Activated CD4-positive, alpha-beta T cell treated with anti-CD3 and anti-CD28 coated beads, Interleukin-2, amount 10 ng/mL, durations not matched to agents 7 days and 5 days (primary cell): Measurements from ENCODE around the gene MTMR4. TPM values are rescaled to one million over a fixed set of nuclear protein-coding genes. Genes with fewer than 3 reads are reported as not detected.
A peak's percentile ranks its signal among the peaks of the same experiment; 100 is the strongest.
"Not testable (repeated sequence)": the region's sequence is repeated elsewhere in the genome, so short reads cannot be mapped to it uniquely, and the experiment has no call there.

Experiments used
- CTCF ChIA-PET: fragments of 350-600 bp; sonication (Branson Sonifier 250); formaldehyde crosslinking; loops from one replicate; lab custom pipeline; 2021; ENCODE audit warnings: antibody characterized with exemption; lab: Charles Lee
- POLR2A ChIA-PET: fragments of 350-600 bp; sonication (Branson Sonifier 250); formaldehyde crosslinking; loops from one replicate; lab custom pipeline; 2021; ENCODE audit warnings: antibody characterized with exemption; lab: Charles Lee
- DNase-seq: peaks from one replicate; pipeline ENCODE4 v3.0.0-alpha.2; 2020
- H3K27ac Mint-ChIP-seq: one replicate; pipeline ENCODE4 v1.8.0; 2021; ENCODE audit warnings: mild to moderate bottlenecking, moderate library complexity, mixed read lengths
- H3K27me3 Mint-ChIP-seq: one replicate; pipeline ENCODE4 v1.8.0; 2021; ENCODE audit warnings: mixed read lengths
- H3K36me3 Mint-ChIP-seq: one replicate; pipeline ENCODE4 v1.8.0; 2021; ENCODE audit warnings: low read depth, mixed read lengths
- H3K4me1 Mint-ChIP-seq: one replicate; pipeline ENCODE4 v1.8.0; 2021; ENCODE audit warnings: mixed read lengths
- H3K4me3 Mint-ChIP-seq: one replicate; pipeline ENCODE4 v1.8.0; 2021; ENCODE audit warnings: mild to moderate bottlenecking, moderate library complexity, mixed read lengths
- H3K9me3 Mint-ChIP-seq: one replicate; pipeline ENCODE4 v1.8.0; 2021; ENCODE audit warnings: mixed read lengths
- total RNA-seq, 2 experiments: library from RNA; stranded (reverse); gene quantifications; one replicate each; pipeline ENCODE4 v1.2.3, GENCODE V29; 2021

The MTMR4 gene
- total RNA-seq, result 10 to 100 TPM; 48.9 to 55.9 TPM

GRCh38 chr17:58513965-58514769 lies at the start of gene MTMR4:
Gene MTMR4, minus strand, starts transcription at chr17:58514638. Its CDS starts 231 bp downstream, at chr17:58514407.
- Mint-ChIP-seq H3K9me3 (no peaks in the 10 kb centered on the region), H3K36me3 (peaks cover 35% of the 10 kb centered on the region), H3K27ac (peak within 1 kb of the TSS; percentile 81), H3K4me1 (peaks cover 68% of the 10 kb centered on the region), H3K27me3 (no peaks in the 10 kb centered on the region), H3K4me3 (peak within 1 kb of the TSS; percentile 84)
- CTCF ChIA-PET, result interaction anchor here (0.5 to 1.9 kb wide), 6 partner anchors 10 to 939 kb away, joined by 3 to 6 read pairs (median 3); partner anchors contain the start of gene HSF5
- peak; percentile 76 for DNase-seq
- POLR2A ChIA-PET, result interaction anchor here (1.0 kb wide), 1 partner anchor 15 kb away, joined by 3 read pairs; no protein-coding TSS in a partner anchor

DNA sequence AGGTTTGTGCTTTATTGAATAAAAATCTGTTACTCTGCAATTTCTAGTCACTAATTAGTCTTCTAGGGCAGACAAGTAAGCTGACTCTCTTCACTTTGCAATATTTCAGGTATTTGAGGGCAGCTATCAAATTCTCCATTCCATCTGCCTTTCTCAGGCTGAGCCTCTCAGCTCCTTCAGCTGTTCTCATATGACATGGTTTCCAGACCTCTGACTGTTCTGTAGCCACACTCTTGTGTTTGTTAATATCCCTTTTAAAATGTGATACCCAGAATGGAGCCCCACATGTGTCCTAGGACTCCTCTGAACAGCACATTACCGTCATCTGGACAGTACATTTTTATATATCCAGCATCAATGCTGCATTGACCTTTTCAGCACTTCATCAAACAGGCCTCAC lies 46.1 kb upstream of the MTMR4 start:
- no peak for DNase-seq
- Mint-ChIP-seq H3K4me1 (peaks cover 15% of the 10 kb centered on the region), H3K27me3 (peaks cover 4% of the 10 kb centered on the region), H3K27ac (no peak overlapping the region), H3K4me3 (no peak overlapping the region), H3K36me3 (no peaks in the 10 kb centered on the region), H3K9me3 (no peaks in the 10 kb centered on the region)
- ChIA-PET POLR2A (interaction anchor here (0.6 kb wide), 1 partner anchor 15 kb away, joined by 4 read pairs; no protein-coding TSS in a partner anchor), CTCF (no interaction called here)

- Mint-ChIP-seq H3K4me3 (no peak overlapping the region), H3K27me3 (peaks cover 2% of the 10 kb centered on the region), H3K36me3 (no peaks in the 10 kb centered on the region), H3K9me3 (no peaks in the 10 kb centered on the region), H3K27ac (no peak overlapping the region), H3K4me1 (peaks cover 13% of the 10 kb centered on the region)
- POLR2A ChIA-PET, result no interaction called here
- CTCF ChIA-PET, result interaction anchor here (1.6 kb wide), 1 partner anchor 10 kb away, joined by 5 read pairs; no protein-coding TSS in a partner anchor
- DNase-seq, result no peak
Measured at GRCh38 chr17:58557981-58558380, 43.5 kb upstream of the MTMR4 start.

DNA sequence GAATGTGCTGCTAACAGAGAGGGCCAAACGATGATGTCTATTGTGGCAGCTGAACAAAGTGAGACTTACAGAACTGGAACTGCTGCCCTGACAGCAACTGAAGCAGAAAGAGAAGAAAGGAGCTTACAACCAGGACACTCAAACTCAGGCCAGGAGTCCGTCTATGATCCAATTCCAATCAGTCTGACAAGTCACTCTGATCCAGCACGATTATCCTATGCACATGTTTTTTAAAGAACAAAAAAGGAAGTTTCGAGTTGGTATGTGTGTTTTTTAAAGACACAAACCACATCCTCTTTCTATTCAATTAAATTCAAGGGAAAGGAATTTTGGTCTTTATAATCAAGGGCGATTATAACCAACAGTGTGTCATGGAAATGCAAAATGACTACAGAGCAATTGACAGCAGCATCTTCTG lies 42.4 kb upstream of the MTMR4 start:
- H3K36me3 Mint-ChIP-seq, result no peaks in the 10 kb centered on the region
- ChIA-PET POLR2A (no interaction called here), CTCF (no interaction called here)
- H3K27me3 Mint-ChIP-seq, result peaks cover 5% of the 10 kb centered on the region
- peak overlapping the region; percentile 58 for H3K27ac Mint-ChIP-seq
- no peak for DNase-seq
- no peaks in the 10 kb centered on the region for H3K9me3 Mint-ChIP-seq
- H3K4me1 Mint-ChIP-seq, result peaks cover 13% of the 10 kb centered on the region
- no peak overlapping the region for H3K4me3 Mint-ChIP-seq

GRCh38 chr17:58555109-58555508 lies 40.7 kb upstream of the MTMR4 start:
- H3K9me3 Mint-ChIP-seq, H3K27me3 Mint-ChIP-seq, POLR2A ChIA-PET, H3K36me3 Mint-ChIP-seq, H3K4me3 Mint-ChIP-seq, H3K27ac Mint-ChIP-seq, DNase-seq: not testable (repeated sequence)
- CTCF ChIA-PET, result interaction anchor here (1.2 kb wide), 1 partner anchor 22 kb away, joined by 3 read pairs; no protein-coding TSS in a partner anchor
- H3K4me1 Mint-ChIP-seq, result peaks cover 13% of the 10 kb centered on the region

- DNase-seq, result no peak
- no peaks in the 10 kb centered on the region for H3K4me1 Mint-ChIP-seq
- no peak overlapping the region for H3K27ac Mint-ChIP-seq
- CTCF ChIA-PET, result interaction anchor here (1.6 to 3.3 kb wide), 2 partner anchors 8 to 10 kb away, joined by 4 to 16 read pairs; no protein-coding TSS in a partner anchor
- H3K36me3 Mint-ChIP-seq, result no peaks in the 10 kb centered on the region
- H3K27me3 Mint-ChIP-seq, result peaks cover 9% of the 10 kb centered on the region
- POLR2A ChIA-PET, result interaction anchor here (1.2 kb wide), 1 partner anchor 91 kb away, joined by 3 read pairs; no protein-coding TSS in a partner anchor
- H3K9me3 Mint-ChIP-seq, result no peaks in the 10 kb centered on the region
- H3K4me3 Mint-ChIP-seq, result no peak overlapping the region
Measured at GRCh38 chr17:58541249-58541648, 26.8 kb upstream of the MTMR4 start.

GRCh38 chr17:58539698-58540097 lies 25.3 kb upstream of the MTMR4 start:
- ChIA-PET POLR2A (no interaction called here), CTCF (interaction anchor here (0.6 to 3.3 kb wide), 3 partner anchors 12 to 1661 kb away, joined by 4 to 16 read pairs (median 4); no protein-coding TSS in a partner anchor)
- no peaks in the 10 kb centered on the region for H3K36me3 Mint-ChIP-seq
- no peaks in the 10 kb centered on the region for H3K4me1 Mint-ChIP-seq
- no peaks in the 10 kb centered on the region for H3K9me3 Mint-ChIP-seq
- H3K27ac Mint-ChIP-seq, result no peak overlapping the region
- no peak overlapping the region for H3K4me3 Mint-ChIP-seq
- no peak for DNase-seq
- peaks cover 20% of the 10 kb centered on the region for H3K27me3 Mint-ChIP-seq

GRCh38 chr17:58538811-58539409 lies 24.5 kb upstream of the MTMR4 start:
- H3K4me1 Mint-ChIP-seq, result no peaks in the 10 kb centered on the region
- H3K9me3 Mint-ChIP-seq, result no peaks in the 10 kb centered on the region
- ChIA-PET CTCF (interaction anchor here (0.6 to 2.5 kb wide), 4 partner anchors 10 to 1660 kb away, joined by 3 to 11 read pairs (median 4); no protein-coding TSS in a partner anchor), POLR2A (no interaction called here)
- H3K27me3 Mint-ChIP-seq, result peaks cover 21% of the 10 kb centered on the region
- no peaks in the 10 kb centered on the region for H3K36me3 Mint-ChIP-seq
- H3K27ac Mint-ChIP-seq, result no peak overlapping the region
- no peak overlapping the region for H3K4me3 Mint-ChIP-seq
- no peak for DNase-seq

DNA sequence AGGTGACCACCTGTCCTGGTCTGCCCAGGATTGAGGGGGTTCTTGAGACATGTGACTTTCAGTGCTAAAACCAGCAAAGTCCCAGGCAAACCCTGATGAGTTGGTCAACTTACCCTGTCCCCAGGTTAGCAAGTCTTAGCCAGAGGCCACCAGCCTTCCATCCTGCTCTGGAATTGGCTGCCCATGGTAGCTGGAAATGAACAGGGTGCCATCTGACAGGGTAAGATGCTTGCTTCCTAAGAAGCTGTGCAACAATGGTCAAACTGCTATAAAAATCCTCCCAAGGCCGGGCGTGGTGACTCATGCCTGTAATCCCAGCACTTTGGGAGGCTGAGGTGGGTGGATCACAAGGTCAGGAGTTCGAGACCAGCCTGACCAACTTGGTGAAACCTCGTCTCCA lies 22.8 kb upstream of the MTMR4 start:
- Mint-ChIP-seq H3K36me3 (no peaks in the 10 kb centered on the region), H3K9me3 (no peaks in the 10 kb centered on the region), H3K27ac (no peak overlapping the region), H3K27me3 (peaks cover 31% of the 10 kb centered on the region), H3K4me1 (no peaks in the 10 kb centered on the region), H3K4me3 (no peak overlapping the region)
- CTCF ChIA-PET, result interaction anchor here (0.8 to 2.5 kb wide), 4 partner anchors 8 to 18 kb away, joined by 3 to 11 read pairs (median 5); no protein-coding TSS in a partner anchor
- no peak for DNase-seq
- POLR2A ChIA-PET, result no interaction called here

- DNase-seq, result no peak
- Mint-ChIP-seq H3K9me3 (no peaks in the 10 kb centered on the region), H3K4me1 (no peaks in the 10 kb centered on the region), H3K27me3 (peaks cover 32% of the 10 kb centered on the region), H3K36me3 (no peaks in the 10 kb centered on the region), H3K27ac (no peak overlapping the region), H3K4me3 (no peak overlapping the region)
- ChIA-PET CTCF (interaction anchor here (0.8 to 1.6 kb wide), 2 partner anchors 10 to 18 kb away, joined by 3 to 6 read pairs; no protein-coding TSS in a partner anchor), POLR2A (no interaction called here)
Measured at GRCh38 chr17:58536542-58536941, 22.1 kb upstream of the MTMR4 start.

DNA sequence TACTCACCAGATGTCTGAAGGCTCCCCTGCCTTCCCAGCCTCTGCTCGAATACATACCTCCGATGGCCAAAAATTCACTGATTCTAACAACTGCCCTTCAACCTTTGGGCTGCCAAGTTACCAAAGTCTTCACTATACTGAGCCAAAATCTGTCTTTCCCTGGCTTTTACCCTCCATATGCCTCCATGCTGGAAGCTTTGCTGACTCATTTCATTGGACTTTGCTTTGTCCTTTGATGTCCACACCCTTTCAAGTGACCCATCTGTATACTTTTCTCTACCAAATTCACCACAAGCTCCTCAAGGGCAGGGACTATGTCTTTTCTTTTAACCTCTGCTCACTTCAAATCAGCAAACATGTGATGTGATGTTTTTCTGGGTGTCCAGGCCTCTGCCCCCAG lies 21.0 kb upstream of the MTMR4 start:
- POLR2A ChIA-PET, result no interaction called here
- Mint-ChIP-seq H3K4me3 (no peak overlapping the region), H3K36me3 (no peaks in the 10 kb centered on the region), H3K4me1 (no peaks in the 10 kb centered on the region), H3K9me3 (no peaks in the 10 kb centered on the region), H3K27me3 (peaks cover 34% of the 10 kb centered on the region), H3K27ac (no peak overlapping the region)
- DNase-seq, result no peak
- CTCF ChIA-PET, result interaction anchor here (0.6 to 1.6 kb wide), 4 partner anchors 9 to 715 kb away, joined by 3 to 6 read pairs (median 4); no protein-coding TSS in a partner anchor

DNA sequence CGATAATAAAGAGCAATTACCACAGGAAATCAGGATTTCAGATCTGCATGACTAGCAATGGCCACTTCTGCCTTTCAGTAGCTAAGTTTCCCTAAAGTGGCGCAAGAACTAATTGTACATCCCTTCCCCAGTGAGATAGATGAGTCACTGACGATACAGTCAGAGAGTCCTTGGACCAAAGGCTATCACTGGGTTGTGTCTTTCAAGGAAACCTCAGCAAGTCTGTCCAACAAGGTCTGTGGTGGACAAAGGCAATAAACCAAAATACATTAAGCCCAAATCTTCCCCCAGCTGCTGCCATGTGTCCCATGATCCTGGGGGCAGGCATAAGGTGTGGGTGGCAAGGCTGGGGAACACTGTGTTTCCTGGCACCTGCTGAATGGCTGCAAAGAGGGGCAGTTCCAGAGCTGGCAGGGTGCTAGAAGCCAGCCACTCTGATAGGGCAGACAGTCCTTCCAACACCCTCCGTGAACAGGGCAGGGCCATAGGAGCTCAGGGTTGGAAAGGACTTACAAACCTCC lies 20.5 kb upstream of the MTMR4 start:
- H3K4me1 Mint-ChIP-seq, result no peaks in the 10 kb centered on the region
- H3K27ac Mint-ChIP-seq, result no peak overlapping the region
- ChIA-PET POLR2A (no interaction called here), CTCF (interaction anchor here (0.6 to 1.6 kb wide), 3 partner anchors 9 to 716 kb away, joined by 3 to 6 read pairs (median 5); no protein-coding TSS in a partner anchor)
- DNase-seq, result no peak
- H3K36me3 Mint-ChIP-seq, result no peaks in the 10 kb centered on the region
- peaks cover 34% of the 10 kb centered on the region for H3K27me3 Mint-ChIP-seq
- H3K9me3 Mint-ChIP-seq, result no peaks in the 10 kb centered on the region
- H3K4me3 Mint-ChIP-seq, result no peak overlapping the region
